H4 (cell line): ENCODE measurements around the gene RCC2. TPM values are rescaled to one million over a fixed set of nuclear protein-coding genes. Genes with fewer than 3 reads are reported as not detected.

Experiments
- DNase-seq: peaks from one replicate; pipeline ENCODE4 v3.0.0-alpha.2; 2015; ENCODE audit warnings: low spot score
- total RNA-seq: library from RNA; depleted of rRNA; stranded (reverse); fragments of >200 nt; shearing (Covaris generic); gene quantifications from 2 replicates; pipeline ENCODE4 v1.2.3, GENCODE V29; 2014; rRNA removed

Gene RCC2
- total RNA-seq, 1 experiment from 2014 or later: 60.0 TPM

DNA sequence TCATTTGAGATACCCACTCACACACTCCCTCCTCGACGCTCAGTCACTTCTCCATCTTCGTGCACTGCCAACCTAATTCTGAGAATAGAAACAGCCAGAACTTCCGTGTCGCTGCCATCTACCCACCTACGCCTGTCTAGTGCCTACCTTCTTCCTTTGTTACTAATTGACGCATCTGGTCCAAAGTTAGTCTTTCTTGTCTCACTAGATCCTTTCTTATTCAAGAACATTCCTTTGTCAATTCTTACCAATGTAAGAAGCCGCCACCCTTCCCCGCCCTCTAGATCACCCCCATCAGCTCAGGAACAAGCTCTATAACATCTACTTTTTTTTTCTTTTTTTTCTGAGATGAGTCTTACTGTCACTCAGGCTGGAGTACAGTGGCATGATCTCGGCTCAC, 63.8 kb downstream of the RCC2 start:
- DNase-seq: no peak

DNA sequence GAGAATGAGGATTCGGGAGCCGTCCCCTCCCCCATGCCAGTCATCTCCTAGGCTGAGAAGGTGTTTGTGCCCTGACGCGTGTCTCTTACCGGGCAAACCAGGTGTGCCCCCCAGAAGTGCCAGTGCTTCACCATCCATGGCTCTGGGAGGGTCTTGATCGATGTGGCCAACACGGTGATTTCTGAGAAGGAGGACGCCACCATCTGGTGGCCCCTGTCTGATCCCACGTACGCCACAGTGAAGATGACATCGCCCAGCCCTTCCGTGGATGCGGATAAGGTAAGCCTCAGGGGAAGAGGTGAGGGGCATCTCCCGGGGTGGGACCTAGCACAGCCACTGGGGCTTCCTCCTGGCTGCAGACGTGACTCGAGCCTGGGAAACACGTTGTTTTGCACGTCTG, 66.5 kb downstream of the RCC2 start:
- DNase-seq: no peak

DNA sequence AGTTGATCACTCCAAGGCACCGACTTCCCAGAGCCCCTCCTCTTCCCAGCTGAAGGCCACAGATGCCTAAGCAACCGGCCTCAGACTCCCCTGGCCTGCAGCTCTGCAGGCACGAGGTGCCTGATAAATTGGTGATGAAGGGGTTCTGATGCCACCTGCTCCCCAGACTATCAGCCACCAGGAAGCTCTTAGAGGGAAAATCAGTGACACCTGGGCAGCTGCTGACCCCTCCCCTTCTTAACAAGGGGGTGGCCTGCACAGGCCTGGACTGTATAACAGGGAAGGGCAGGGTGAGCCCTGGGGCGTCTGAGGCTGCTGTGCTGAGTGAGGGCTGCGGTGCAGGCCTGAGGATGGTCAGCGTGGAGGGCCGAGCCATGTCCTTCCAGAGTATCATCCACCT, 67.6 kb downstream of the RCC2 start, which contains the start of gene PADI6:
TSS of gene PADI6 (plus strand) at position 301 of the 400 bp plus-strand sequence. CDS start at position 351, 50 bp downstream.
- no peak for DNase-seq

DNA sequence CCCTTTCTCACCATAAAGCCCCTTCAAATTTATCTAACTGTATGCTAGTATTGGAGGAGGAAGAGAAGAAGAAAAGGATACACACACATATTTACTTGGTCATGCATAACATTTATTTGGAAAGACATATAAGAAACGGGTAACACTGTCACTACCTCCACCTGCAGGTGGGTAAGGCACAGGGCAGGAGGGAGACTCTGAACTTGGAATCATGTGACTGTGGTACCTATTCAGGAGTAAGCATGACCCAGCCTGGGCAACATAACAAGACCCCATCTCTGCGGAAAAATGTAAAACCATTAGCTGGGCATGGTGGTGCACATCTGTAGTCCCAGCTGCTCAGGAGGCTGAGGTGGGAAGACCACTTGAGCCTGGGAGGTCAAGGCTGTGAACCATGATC, 68.9 kb downstream of the RCC2 start:
- DNase-seq: peak; percentile 26

DNA sequence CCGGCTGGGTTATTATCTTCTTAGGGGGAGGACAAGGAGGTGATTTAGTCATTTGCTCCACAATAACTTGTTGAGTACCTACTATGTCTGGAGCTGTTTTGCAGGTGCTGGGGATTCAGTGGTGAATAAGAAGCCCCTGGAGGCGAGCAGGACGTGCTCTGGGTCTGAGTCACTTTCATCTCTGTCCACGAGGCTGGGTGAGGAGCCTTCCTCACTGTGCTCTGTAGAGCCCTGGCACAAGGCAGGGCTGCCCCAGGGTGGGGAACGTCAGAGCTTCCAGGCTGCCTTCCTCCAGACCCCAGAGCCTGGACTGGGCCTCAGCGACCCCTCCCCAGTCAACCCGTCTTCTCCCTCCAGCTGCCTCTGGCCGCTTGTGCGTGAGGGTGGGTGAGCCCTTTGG, 70.0 kb downstream of the RCC2 start:
- no peak for DNase-seq

DNA sequence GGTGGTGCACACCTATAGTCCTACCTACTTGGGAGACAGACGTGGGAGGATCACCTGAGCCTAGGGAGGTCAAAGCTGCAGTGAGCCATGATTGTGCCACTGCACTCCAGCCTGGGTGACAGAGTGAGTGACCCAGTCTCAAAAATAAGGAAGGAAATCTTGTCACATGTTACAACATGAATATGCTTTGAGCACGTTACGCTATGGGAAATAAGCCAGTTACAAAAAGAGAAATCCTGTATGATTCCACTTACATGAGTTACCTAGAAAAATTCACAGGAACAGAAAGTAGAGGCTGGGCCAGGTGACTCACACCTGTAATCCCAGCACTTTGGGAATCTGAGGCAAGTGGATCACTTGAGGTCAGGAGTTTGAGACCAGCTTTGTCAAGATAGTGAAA, 74.2 kb downstream of the RCC2 start:
- DNase-seq: no peak

DNA sequence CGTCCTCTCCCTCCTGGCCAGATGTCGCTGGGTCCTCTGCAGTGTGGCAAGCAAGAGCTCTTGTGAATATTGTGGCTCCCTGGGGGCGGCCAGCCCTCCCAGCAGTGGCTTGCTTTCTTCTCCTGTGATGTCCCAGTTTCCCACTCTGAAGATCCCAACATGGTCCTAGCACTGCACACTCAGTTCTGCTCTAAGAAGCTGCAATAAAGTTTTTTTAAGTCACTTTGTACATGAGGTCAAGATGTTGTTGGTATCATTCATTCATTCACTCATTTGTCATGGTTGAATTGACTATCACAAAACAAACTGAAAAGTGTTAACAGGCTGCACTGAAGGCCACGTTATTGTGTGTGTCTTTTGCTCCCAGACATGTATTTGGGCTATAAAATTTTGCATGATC, 75.7 kb downstream of the RCC2 start:
- DNase-seq: no peak

DNA sequence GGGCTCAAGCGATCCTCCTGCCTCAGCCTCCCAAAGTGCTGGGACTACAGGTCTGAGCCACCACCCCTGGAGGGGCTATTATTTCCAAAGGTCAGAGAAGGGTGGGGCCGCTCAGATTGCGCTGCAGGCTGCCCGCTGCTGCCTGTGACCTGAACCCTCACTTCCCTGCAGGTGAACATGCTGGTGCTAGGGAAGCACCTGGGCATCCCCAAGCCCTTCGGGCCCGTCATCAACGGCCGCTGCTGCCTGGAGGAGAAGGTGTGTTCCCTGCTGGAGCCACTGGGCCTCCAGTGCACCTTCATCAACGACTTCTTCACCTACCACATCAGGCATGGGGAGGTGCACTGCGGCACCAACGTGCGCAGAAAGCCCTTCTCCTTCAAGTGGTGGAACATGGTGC, 76.1 kb downstream of the RCC2 start:
- DNase-seq: no peak

DNA sequence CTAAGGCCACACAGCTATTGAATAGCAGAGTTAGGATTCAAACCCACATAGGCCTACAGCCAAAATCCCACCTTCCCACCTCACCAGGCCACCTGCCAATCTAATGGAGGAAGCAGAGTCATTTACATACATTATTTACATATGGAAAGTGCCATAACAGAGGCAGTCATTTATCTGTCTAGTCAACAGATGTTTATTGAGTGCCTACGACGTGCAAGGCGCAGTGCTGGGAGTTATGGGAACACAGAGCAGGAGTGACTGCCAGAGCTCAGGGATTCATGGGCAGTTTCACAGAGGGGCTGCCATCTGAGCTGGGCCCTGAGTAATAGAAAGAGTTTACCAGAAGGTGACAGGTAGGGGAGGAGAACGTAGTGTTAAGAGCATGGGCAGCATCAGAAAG, 77.8 kb downstream of the RCC2 start:
- no peak for DNase-seq

DNA sequence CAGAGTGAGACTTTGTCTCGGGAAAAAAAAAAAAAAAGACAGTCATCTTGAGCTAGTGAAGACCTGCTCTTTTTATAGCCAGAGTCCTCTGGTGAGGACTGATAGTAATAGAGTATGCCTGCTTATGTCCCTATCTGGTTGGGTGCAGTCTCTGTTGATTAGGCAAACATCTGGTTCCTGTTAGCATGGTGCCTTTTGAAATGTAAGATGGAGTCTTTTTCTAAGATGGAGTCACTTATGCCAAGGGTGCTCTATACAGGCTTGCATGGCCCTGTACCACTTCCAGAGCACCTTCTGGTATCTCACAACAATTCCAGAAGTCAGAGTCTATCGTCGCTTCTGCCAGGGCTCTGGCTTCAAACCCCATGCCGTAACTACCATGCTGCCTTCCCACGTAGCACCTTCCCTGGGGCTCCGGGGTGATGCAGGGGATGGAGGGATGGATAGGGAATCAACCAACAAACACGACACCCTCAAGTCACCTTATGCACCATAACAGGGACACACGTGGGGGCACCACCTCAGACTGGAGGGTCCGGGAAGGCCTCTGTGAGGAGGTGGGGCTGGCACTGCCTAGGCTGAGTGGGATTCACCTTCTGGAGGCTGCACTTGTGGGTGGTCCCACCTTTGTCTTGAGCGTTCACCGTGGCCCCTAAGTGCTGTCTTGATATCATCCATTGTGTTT, 79.1 kb downstream of the RCC2 start:
- DNase-seq: no peak

DNA sequence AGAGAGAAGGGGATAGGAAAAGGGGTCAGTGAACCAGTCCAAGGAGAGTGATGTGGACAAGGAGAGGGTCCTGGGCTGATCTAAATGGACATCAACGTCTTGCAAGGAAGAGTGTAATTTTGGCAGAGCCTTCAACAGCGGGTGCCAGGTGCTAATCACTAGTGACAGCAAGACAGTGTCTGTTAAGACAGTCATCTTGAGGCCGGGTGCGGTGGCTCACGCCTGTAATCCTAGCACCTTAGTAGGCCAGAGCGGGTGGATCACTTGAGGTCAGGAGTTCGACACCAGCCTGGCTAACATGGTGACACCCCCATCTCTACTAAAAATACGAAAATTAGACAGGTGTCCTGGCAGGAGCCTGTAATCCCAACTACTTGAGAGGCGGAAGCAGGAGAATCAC, 79.7 kb downstream of the RCC2 start:
- no peak for DNase-seq

DNA sequence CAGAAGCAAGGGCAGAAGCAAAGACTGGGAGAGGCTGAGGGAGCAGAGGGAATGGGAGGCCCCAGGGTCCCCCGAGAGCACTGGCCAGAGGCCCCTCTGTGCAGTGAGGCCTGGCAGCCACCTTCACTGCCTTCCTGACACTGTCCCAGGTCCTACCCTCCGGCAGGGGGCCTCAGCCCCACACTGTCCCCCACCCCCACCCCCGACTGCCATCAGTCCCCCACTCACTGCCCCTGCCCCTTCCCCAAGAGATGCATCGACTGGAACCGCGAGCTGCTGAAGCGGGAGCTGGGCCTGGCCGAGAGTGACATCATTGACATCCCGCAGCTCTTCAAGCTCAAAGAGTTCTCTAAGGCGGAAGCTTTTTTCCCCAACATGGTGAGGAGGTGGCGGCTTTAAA, 80.4 kb downstream of the RCC2 start:
- no peak for DNase-seq

DNA sequence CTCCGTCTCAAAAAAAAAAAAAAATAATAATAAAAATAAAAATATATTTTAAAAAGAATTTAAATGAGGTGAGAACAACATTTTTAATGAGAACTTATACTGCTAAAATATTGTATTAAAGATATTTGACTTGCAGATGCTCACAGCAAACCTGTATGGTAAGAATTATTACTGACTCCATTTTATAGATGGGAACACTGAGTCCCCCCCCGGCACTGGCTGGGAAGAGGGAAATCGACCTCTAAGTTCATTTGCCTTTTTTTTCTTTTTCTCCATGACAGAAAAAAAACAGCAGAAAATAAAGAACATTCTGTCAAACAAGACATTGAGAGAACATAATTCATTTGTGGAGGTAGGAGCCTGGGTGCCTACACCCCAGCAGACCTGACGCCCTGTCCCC, 80.9 kb downstream of the RCC2 start:
- DNase-seq: no peak

Other genes with a start within 250 kb of the RCC2 start
- gene PADI1, start 234.5 kb downstream of the RCC2 start, total RNA-seq: 0.02 and 1.0 TPM in 2 replicates
- 5.7 and 6.0 TPM in 2 replicates for gene PADI3, start 190.6 kb downstream of the RCC2 start, total RNA-seq
- 0.27 TPM in 2 replicates for gene PADI4, start 131.5 kb downstream of the RCC2 start, total RNA-seq
- 0.04 TPM in 1 of 2 replicates, not detected in the other for gene PADI6, start 67.5 kb downstream of the RCC2 start, total RNA-seq
- 2.6 and 4.1 TPM in 2 replicates for gene ARHGEF10L, start 100.0 kb upstream of the RCC2 start, total RNA-seq